Thyroid gland (tissue), 4 donors: ENCODE measurements around the gene DIS3L2. TPM values are rescaled to one million over a fixed set of nuclear protein-coding genes. Genes with fewer than 3 reads are reported as not detected.
A peak's percentile ranks its signal among the peaks of the same experiment; 100 is the strongest.

ENCODE experiments used
- DNase-seq, 2 donors: peaks; one replicate each; pipeline ENCODE4 v3.0.0-alpha.2; 2019
- H3K27ac ChIP-seq, 3 donors: fragments of 200-600 bp; sonication (generic); 1 replicate in 2 of 3; 2 replicates in 1 of 3; pipeline ENCODE4 v1.5.1; 2016 to 2019; ENCODE audit warnings: mild to moderate bottlenecking in 1 of 3, moderate library complexity in 1 of 3
- H3K27me3 ChIP-seq: fragments of 200-600 bp; sonication (generic); one replicate; pipeline ENCODE4 v1.5.1; 2019
- H3K36me3 ChIP-seq, 2 donors: fragments of 200-600 bp; sonication (generic); one replicate each; pipeline ENCODE4 v1.5.1; 2016 to 2019
- H3K4me1 ChIP-seq, 2 donors: fragments of 200-600 bp; sonication (generic); one replicate each; pipeline ENCODE4 v1.5.1; 2017 to 2019
- H3K4me3 ChIP-seq, 3 donors: fragments of 200-600 bp; sonication (generic); replicated peaks in 1 of 3; 1 replicate in 2 of 3; 2 replicates in 1 of 3; pipeline ENCODE4 v1.5.1; 2016; ENCODE audit warnings: mild to moderate bottlenecking in 1 of 3
- H3K9me3 ChIP-seq: fragments of 200-600 bp; sonication (generic); one replicate; pipeline ENCODE4 v1.5.1; 2017
- CTCF ChIP-seq, 6 experiments: fragments of 200-600 bp in 3 of 6; fragments of 450-650 bp in 3 of 6; sonication (generic) in 3 of 6; IDR thresholded peaks; one replicate each; pipeline ENCODE4 v1.5.1; 2016 to 2019; ENCODE audit warnings: antibody characterized with exemption in 6 of 6, mild to moderate bottlenecking in 2 of 6, inconsistent platforms in 1 of 6, moderate library complexity in 1 of 6
- POLR2A ChIP-seq, 2 donors: fragments of 450-650 bp; IDR thresholded peaks; one replicate each; pipeline ENCODE4 v1.6.1; 2017; ENCODE audit warnings: antibody characterized with exemption in 2 of 2, mild to moderate bottlenecking in 2 of 2, moderate library complexity in 1 of 2
- WGBS, 2 donors: methylation state at CpG; one replicate each; pipeline ENCODE4 v1.1.5; 2017; 5-methylcytosine and 5-hydroxymethylcytosine counted together
- intact Hi-C: fragments of 100-400 bp; cut with DNase I; formaldehyde crosslinking; loops from one replicate; pipeline ENCODE4 v1.15.1; 2023
- total RNA-seq, 4 donors: library from RNA; depleted of rRNA; stranded (reverse); fragments of >200 nt; gene quantifications; one replicate each; pipeline ENCODE4 v1.2.3, GENCODE V29; 2016

DIS3L2 gene
- total RNA-seq, 4 donors from 2014 or later, result 42.2 to 68.7 (median 50.3) TPM

DNA sequence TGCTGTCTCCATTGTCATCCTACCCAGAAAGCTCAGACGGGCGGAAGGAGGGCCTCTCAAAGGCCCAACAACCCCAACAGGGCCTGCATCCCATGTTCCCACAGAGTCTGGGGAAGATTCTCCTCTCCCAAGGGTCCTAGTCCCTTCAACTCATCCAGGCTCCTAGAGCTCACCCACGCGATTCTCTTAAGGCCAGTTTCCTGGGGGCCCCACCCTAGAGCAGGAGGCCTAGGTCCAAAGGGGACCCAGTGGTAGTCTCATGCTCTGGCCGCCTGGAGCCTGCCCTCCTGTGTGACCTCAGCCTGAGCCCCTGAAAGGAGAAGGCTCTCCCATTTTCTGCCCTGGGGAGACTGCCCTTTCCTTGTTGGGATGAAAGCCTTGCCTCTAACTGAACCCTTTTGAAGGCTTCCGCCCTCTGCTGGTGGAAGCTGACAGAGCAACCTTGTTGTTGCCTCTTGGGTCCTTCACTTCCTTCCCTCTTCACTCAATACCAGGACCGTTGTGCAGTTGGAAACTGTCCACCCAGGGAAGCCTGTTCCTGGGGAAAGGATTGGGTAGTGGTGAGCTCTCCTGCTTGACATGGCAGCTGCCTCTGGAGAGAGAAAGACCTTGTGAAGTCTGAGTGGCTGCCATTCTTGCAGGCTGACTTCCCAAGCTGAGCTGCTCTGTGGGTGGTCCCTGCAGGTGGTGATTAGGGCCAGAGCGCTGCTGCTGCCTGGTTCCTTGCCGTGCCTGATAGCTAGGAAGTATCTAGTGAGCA is 331.1 kb downstream of the DIS3L2 start:
- Histone ChIP-seq H3K27ac (no peak overlapping the region), H3K36me3 (no peaks in the 10 kb centered on the region), H3K4me1 (peaks cover 11 to 25% of the 10 kb centered on the region in 2 donors), H3K4me3 (no peak overlapping the region), H3K27me3 (no peaks in the 10 kb centered on the region), H3K9me3 (no peaks in the 10 kb centered on the region)
- no peak for TF ChIP-seq POLR2A (IDR thresholded peaks at IDR 0.05)
- peak; percentile 5 to 59 (median 34) for TF ChIP-seq CTCF (IDR thresholded peaks at IDR 0.05)
- WGBS, 2 donors, result 79 to 81% methylated on average over 7 to 9 of the region's 9 CpGs
- intact Hi-C loops, result no loop called here
- DNase-seq, result peak; percentile 57 to 68

- peaks cover 14 to 25% of the 10 kb centered on the region in 2 donors for H3K4me1 ChIP-seq
- no peak overlapping the region for H3K4me3 ChIP-seq
- no peak for DNase-seq
- H3K27ac ChIP-seq, result no peak overlapping the region
- no peaks in the 10 kb centered on the region for H3K36me3 ChIP-seq
- TF ChIP-seq CTCF (IDR thresholded peaks at IDR 0.05) (no peak), POLR2A (IDR thresholded peaks at IDR 0.05) (no peak)
- 95 to 96% methylated on average over 6 of the region's 6 CpGs for WGBS, 2 donors
- intact Hi-C loops, result no loop called here
- H3K27me3 ChIP-seq, result no peaks in the 10 kb centered on the region
- H3K9me3 ChIP-seq, result no peaks in the 10 kb centered on the region
These were observed 331.7 kb downstream of the DIS3L2 start for GRCh38 chr2:232293191-232293590.

- no peak for DNase-seq
- 95 to 100% methylated on average over 1 of the region's 1 CpG for WGBS, 2 donors
These were observed 334.5 kb downstream of the DIS3L2 start for GRCh38 chr2:232295971-232296370.

DNA sequence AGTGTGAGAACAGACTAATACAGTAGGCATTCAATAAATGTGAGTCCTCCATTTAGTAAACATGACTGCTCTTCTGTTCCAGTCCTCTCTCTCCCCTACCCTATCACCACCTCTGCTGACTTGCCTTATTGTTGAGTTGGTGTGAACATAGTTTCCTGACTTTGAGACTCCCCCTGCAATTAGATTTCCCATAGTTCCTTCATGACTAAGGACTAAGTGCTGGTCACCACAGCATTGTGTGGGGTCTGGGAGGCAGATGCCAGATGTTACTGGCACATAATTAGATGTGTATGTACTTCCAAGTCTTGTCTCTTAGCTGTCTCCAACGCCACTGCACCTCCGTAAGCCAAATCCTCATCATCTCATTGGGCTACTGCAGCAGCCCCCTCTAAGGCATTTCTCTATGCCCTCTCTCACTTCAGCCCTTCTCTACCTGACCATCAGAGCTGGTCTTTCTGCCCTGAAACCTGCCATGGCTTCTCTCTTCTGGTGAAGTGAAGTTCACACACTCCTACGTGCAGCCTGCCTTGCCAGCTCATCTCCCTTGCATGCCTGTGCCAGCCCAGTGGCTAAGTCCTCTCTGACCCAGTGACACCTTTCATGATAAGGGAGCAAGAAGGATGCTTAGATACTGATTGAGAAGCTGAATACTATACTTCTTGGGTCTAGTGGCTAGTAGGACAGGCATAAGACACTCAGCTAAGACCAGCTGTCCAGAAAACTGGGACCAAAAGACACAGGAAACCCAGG is 335.4 kb downstream of the DIS3L2 start:
- no peaks in the 10 kb centered on the region for H3K9me3 ChIP-seq
- no peak overlapping the region for H3K4me3 ChIP-seq
- intact Hi-C loops, result no loop called here
- no peaks in the 10 kb centered on the region for H3K36me3 ChIP-seq
- peaks cover 21 to 27% of the 10 kb centered on the region in 2 donors for H3K4me1 ChIP-seq
- no peak for DNase-seq
- 94 to 99% methylated on average over 3 of the region's 3 CpGs for WGBS, 2 donors
- H3K27me3 ChIP-seq, result no peaks in the 10 kb centered on the region
- TF ChIP-seq CTCF (IDR thresholded peaks at IDR 0.05), result no peak
- TF ChIP-seq POLR2A (IDR thresholded peaks at IDR 0.05), result no peak
- peak overlapping the region in 1 of 3 donors; percentile 71 for H3K27ac ChIP-seq

More at GRCh38 chr2:232295971-232296370, 334.5 kb downstream of the DIS3L2 start:
- Histone ChIP-seq H3K36me3 (no peaks in the 10 kb centered on the region), H3K9me3 (no peaks in the 10 kb centered on the region), H3K4me3 (no peak overlapping the region), H3K27ac (no peak overlapping the region), H3K4me1 (peaks cover 21 to 27% of the 10 kb centered on the region in 2 donors), H3K27me3 (no peaks in the 10 kb centered on the region)
- TF ChIP-seq CTCF (IDR thresholded peaks at IDR 0.05) (no peak), POLR2A (IDR thresholded peaks at IDR 0.05) (no peak)
- intact Hi-C loops, result no loop called here

DNA sequence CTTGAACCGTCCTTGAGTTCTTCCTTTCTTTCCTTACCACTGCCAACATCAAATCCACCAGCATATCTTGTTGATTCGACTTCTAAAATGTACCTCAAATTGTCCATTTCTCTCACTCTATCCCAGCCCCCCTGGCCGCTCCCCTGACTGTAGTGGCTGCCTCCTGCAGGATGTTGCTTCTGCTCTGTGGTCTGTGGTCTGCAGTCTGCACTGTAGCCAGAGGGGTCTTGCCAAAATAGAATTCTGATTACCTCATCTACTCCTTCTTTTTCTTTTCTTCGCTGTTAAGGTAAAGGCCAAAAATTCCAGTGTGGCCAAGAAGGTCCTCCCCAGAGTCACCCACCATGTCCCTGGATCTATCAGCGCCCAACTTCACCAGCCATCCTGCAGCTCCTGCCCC is 337.6 kb downstream of the DIS3L2 start:
- H3K36me3 ChIP-seq, result no peaks in the 10 kb centered on the region
- no peaks in the 10 kb centered on the region for H3K9me3 ChIP-seq
- WGBS, 2 donors, result 92% methylated on average over 5 of the region's 5 CpGs
- DNase-seq, result no peak
- peaks cover 21 to 23% of the 10 kb centered on the region in 2 donors for H3K4me1 ChIP-seq
- intact Hi-C loops, result no loop called here
- H3K4me3 ChIP-seq, result no peak overlapping the region
- H3K27ac ChIP-seq, result peak overlapping the region in 1 of 3 donors; percentile 71
- no peak for TF ChIP-seq POLR2A (IDR thresholded peaks at IDR 0.05)
- TF ChIP-seq CTCF (IDR thresholded peaks at IDR 0.05), result no peak
- no peaks in the 10 kb centered on the region for H3K27me3 ChIP-seq
